Thyroid gland (tissue), 4 donors: ENCODE results near the gene ADCY9. TPM values are rescaled to one million over a fixed set of nuclear protein-coding genes. Genes with fewer than 3 reads are reported as not detected.

Experiments used
- DNase-seq, 2 donors: peaks; one replicate each; pipeline ENCODE4 v3.0.0-alpha.2; 2019
- H3K27ac ChIP-seq, 3 donors: fragments of 200-600 bp; sonication (generic); 1 replicate in 2 of 3; 2 replicates in 1 of 3; pipeline ENCODE4 v1.5.1; 2016 to 2019; ENCODE audit warnings: mild to moderate bottlenecking in 1 of 3, moderate library complexity in 1 of 3
- H3K27me3 ChIP-seq: fragments of 200-600 bp; sonication (generic); one replicate; pipeline ENCODE4 v1.5.1; 2019
- H3K36me3 ChIP-seq, 2 donors: fragments of 200-600 bp; sonication (generic); one replicate each; pipeline ENCODE4 v1.5.1; 2016 to 2019
- H3K4me1 ChIP-seq, 2 donors: fragments of 200-600 bp; sonication (generic); one replicate each; pipeline ENCODE4 v1.5.1; 2017 to 2019
- H3K4me3 ChIP-seq, 3 donors: fragments of 200-600 bp; sonication (generic); replicated peaks in 1 of 3; 1 replicate in 2 of 3; 2 replicates in 1 of 3; pipeline ENCODE4 v1.5.1; 2016; ENCODE audit warnings: mild to moderate bottlenecking in 1 of 3
- H3K9me3 ChIP-seq: fragments of 200-600 bp; sonication (generic); one replicate; pipeline ENCODE4 v1.5.1; 2017
- CTCF ChIP-seq, 6 experiments: fragments of 200-600 bp in 3 of 6; fragments of 450-650 bp in 3 of 6; sonication (generic) in 3 of 6; IDR thresholded peaks; one replicate each; pipeline ENCODE4 v1.5.1; 2016 to 2019; ENCODE audit warnings: antibody characterized with exemption in 6 of 6, mild to moderate bottlenecking in 2 of 6, inconsistent platforms in 1 of 6, moderate library complexity in 1 of 6
- POLR2A ChIP-seq, 2 donors: fragments of 450-650 bp; IDR thresholded peaks; one replicate each; pipeline ENCODE4 v1.6.1; 2017; ENCODE audit warnings: antibody characterized with exemption in 2 of 2, mild to moderate bottlenecking in 2 of 2, moderate library complexity in 1 of 2
- WGBS, 2 donors: methylation state at CpG; one replicate each; pipeline ENCODE4 v1.1.5; 2017; 5-methylcytosine and 5-hydroxymethylcytosine counted together
- intact Hi-C: fragments of 100-400 bp; cut with DNase I; formaldehyde crosslinking; loops from one replicate; pipeline ENCODE4 v1.15.1; 2023
- total RNA-seq, 4 donors: library from RNA; depleted of rRNA; stranded (reverse); fragments of >200 nt; gene quantifications; one replicate each; pipeline ENCODE4 v1.2.3, GENCODE V29; 2016

The ADCY9 gene
- total RNA-seq, 4 donors from 2014 or later = 61.4 to 123 (median 94.1) TPM

GRCh38 chr16:4090351-4090851, 25.8 kb downstream of the ADCY9 start:
- TF ChIP-seq POLR2A (IDR thresholded peaks at IDR 0.05) (peak in 1 of 2 donors; percentile 33), CTCF (IDR thresholded peaks at IDR 0.05) (no peak)
- intact Hi-C loops = no loop called here
- Histone ChIP-seq H3K4me1 (peaks cover 76 to 79% of the 10 kb centered on the region in 2 donors), H3K36me3 (no peaks in the 10 kb centered on the region), H3K4me3 (no peak overlapping the region), H3K9me3 (no peaks in the 10 kb centered on the region), H3K27ac (peak overlapping the region; percentile 77 to 84 (median 79)), H3K27me3 (no peaks in the 10 kb centered on the region)
- WGBS, 2 donors = 1% methylated on average over 12 of the region's 12 CpGs
- peak; percentile 65 to 66 for DNase-seq

GRCh38 chr16:4089811-4090301, 26.4 kb downstream of the ADCY9 start:
- H3K4me3 ChIP-seq = no peak overlapping the region
- H3K4me1 ChIP-seq = peaks cover 81 to 82% of the 10 kb centered on the region in 2 donors
- DNase-seq = no peak

GRCh38 chr16:4089251-4089810, 26.9 kb downstream of the ADCY9 start:
- TF ChIP-seq CTCF (IDR thresholded peaks at IDR 0.05) (peak in 1 of 6 experiments; percentile 17), POLR2A (IDR thresholded peaks at IDR 0.05) (no peak)
- intact Hi-C loops = no loop called here
- Histone ChIP-seq H3K9me3 (no peaks in the 10 kb centered on the region), H3K27ac (peak overlapping the region; percentile 77 to 84 (median 79)), H3K27me3 (no peaks in the 10 kb centered on the region), H3K4me1 (peaks cover 77 to 79% of the 10 kb centered on the region in 2 donors), H3K36me3 (no peaks in the 10 kb centered on the region), H3K4me3 (no peak overlapping the region)
- DNase-seq = peak; percentile 86 to 89
- WGBS, 2 donors = 47 to 55% methylated on average over 13 to 15 of the region's 15 CpGs

More at GRCh38 chr16:4089811-4090301, 26.4 kb downstream of the ADCY9 start:
- TF ChIP-seq POLR2A (IDR thresholded peaks at IDR 0.05) (peak in 1 of 2 donors; percentile 69), CTCF (IDR thresholded peaks at IDR 0.05) (no peak)
- no peaks in the 10 kb centered on the region for H3K36me3 ChIP-seq
- 35 to 42% methylated on average over 7 of the region's 7 CpGs for WGBS, 2 donors
- no peaks in the 10 kb centered on the region for H3K27me3 ChIP-seq
- peak overlapping the region; percentile 77 to 84 (median 79) for H3K27ac ChIP-seq
- intact Hi-C loops = no loop called here
- no peaks in the 10 kb centered on the region for H3K9me3 ChIP-seq

GRCh38 chr16:4087990-4088577, 28.2 kb downstream of the ADCY9 start:
- Histone ChIP-seq H3K27me3 (no peaks in the 10 kb centered on the region), H3K9me3 (no peaks in the 10 kb centered on the region), H3K36me3 (no peaks in the 10 kb centered on the region), H3K4me1 (peaks cover 64 to 66% of the 10 kb centered on the region in 2 donors), H3K4me3 (no peak overlapping the region), H3K27ac (peak overlapping the region; percentile 37 to 84 (median 54))
- no peak for DNase-seq
- TF ChIP-seq CTCF (IDR thresholded peaks at IDR 0.05) = no peak
- TF ChIP-seq POLR2A (IDR thresholded peaks at IDR 0.05) = no peak
- intact Hi-C loops = no loop called here
- 92 to 95% methylated on average over 7 of the region's 7 CpGs for WGBS, 2 donors
